Measurements from ENCODE around the gene PRKACG. TPM values are rescaled to one million over a fixed set of nuclear protein-coding genes. Genes with fewer than 3 reads are reported as not detected.

The PRKACG gene
- total RNA-seq, 6 experiments from 2014 or later, result not detected

DNA sequence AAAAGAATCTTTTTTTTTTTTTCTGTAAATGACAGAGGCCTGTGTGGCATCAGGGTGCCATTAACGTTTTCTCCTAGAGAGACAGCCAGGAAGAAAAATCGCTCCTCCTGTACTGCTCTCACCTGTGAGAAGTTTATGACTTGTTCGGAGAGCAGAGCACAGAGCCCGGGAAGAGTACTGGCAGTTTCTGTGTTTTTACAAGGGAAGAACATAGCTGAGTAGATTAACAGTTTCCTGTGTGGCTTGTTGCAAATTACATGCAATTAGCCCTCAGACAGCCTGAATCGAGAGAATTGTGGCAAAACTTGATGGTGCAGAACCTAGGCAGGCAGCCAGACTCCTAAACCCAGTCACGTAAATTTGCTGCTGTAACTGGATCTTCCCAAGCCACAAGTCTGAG, 32.1 kb downstream of the PRKACG start:
- Mint-ChIP-seq H3K27ac (no peak overlapping the region), H3K36me3 (ENCODE audit: low read depth) (no peaks in the 10 kb centered on the region), H3K9me3 (no peaks in the 10 kb centered on the region), H3K27me3 (ENCODE audit: insufficient read depth) (peaks cover 7% of the 10 kb centered on the region; the same call in 1 of the 2 replicates), H3K4me3 (no peak overlapping the region), H3K4me1 (ENCODE audit: low read depth) (no peaks in the 10 kb centered on the region)
- no peak for DNase-seq
- TF ChIP-seq, protein P1, sequence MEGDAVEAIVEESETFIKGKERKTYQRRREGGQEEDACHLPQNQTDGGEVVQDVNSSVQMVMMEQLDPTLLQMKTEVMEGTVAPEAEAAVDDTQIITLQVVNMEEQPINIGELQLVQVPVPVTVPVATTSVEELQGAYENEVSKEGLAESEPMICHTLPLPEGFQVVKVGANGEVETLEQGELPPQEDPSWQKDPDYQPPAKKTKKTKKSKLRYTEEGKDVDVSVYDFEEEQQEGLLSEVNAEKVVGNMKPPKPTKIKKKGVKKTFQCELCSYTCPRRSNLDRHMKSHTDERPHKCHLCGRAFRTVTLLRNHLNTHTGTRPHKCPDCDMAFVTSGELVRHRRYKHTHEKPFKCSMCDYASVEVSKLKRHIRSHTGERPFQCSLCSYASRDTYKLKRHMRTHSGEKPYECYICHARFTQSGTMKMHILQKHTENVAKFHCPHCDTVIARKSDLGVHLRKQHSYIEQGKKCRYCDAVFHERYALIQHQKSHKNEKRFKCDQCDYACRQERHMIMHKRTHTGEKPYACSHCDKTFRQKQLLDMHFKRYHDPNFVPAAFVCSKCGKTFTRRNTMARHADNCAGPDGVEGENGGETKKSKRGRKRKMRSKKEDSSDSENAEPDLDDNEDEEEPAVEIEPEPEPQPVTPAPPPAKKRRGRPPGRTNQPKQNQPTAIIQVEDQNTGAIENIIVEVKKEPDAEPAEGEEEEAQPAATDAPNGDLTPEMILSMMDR (IDR thresholded peaks at IDR 0.05), result no peak

DNA sequence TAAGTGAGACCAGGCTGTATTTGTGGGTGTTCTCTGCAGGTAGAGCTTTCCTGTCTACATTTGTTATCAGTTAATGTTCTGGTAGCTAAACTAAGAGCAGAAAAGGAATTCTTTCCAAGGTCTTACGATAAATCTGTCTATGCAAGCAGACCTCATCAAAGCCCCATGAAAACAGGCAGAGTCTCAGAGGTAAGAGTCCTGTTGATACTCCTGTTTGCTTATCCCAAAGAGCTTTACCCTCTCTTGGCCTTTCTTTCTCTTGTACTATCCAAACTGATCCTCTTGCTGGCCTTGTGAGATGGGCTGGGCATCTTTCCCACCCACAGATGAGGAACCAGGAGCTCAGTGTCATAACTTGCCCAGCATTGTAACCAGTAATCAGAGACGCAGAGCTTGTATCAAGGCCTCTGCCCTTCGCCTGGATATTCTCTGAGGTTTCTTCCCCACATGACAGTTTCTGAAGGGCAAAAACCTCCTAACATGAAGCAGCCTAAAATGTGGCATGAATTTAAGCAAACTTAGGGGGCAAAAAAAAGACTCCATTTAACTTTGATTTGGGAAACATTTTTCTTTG, 33.5 kb downstream of the PRKACG start:
- no peak for DNase-seq
- Mint-ChIP-seq H3K4me1 (ENCODE audit: low read depth) (no peaks in the 10 kb centered on the region), H3K4me3 (no peak overlapping the region), H3K27me3 (ENCODE audit: insufficient read depth) (peaks cover 10% of the 10 kb centered on the region), H3K9me3 (no peaks in the 10 kb centered on the region), H3K36me3 (ENCODE audit: low read depth) (no peaks in the 10 kb centered on the region), H3K27ac (no peak overlapping the region)
- TF ChIP-seq, protein P1 (IDR thresholded peaks at IDR 0.05), result no peak

DNA sequence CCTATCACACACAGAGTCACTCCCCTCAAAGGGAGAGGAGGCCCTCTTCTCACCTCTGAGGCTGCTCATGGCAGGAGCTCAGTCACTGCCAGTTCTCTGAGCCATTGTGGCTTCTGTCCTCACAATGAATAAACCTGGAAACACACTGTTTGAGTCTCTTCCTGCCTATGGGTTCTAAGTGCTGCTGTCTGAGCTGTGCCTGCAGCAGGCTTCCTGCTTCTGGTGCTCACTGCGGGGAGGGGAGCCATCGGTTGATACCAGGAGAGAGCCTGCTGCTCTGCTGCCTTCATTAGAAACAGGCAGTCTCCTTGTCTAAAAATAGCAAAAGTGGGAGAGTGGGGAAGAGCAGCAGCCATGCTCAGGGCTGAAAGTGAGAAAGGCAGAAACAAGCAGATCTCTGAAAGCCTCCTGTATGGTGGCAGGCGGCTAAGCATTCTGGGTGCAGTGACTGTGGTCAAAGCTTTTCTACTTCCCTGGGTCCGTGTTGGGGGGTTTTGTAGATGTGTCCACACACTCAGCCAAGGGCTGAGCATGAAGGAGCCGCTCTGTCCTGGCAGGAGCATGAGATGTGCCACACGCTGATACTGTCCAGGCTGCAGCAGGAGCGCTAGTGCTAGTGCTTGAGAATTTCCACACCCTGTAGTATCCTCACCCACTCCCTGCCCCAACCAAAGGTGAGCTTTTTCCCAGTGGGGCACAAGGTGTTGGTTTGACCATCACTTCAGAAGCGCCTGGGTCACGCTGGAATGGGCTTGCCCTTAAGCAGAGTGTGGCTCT, 34.2 kb downstream of the PRKACG start:
- no peaks in the 10 kb centered on the region for H3K36me3 Mint-ChIP-seq (ENCODE audit: low read depth)
- DNase-seq, result no peak
- H3K27ac Mint-ChIP-seq, result no peak overlapping the region
- TF ChIP-seq, protein P1 (IDR thresholded peaks at IDR 0.05), result no peak
- peaks cover 10% of the 10 kb centered on the region for H3K27me3 Mint-ChIP-seq (ENCODE audit: insufficient read depth)
- H3K4me1 Mint-ChIP-seq (ENCODE audit: low read depth), result no peaks in the 10 kb centered on the region
- H3K4me3 Mint-ChIP-seq, result no peak overlapping the region
- H3K9me3 Mint-ChIP-seq, result no peaks in the 10 kb centered on the region

DNA sequence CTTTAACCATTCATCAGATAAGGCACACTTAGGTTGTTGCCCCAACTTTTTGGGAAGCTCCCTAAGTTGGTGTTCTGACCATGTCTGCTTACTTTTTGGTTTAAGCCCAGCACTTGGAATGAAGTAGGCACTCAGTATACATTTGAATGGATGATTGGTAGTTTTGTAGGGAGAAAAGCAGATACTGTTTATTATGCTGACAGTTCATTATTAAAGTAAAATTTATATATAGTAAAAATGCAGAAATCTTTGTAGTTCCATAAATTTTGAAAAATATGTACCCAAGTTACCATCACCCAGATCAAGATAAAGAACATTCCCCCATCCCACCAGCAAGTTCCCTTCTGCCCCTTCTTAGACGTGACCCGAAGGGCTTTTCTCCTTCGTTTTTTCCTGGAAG, 35.4 kb downstream of the PRKACG start:
- DNase-seq, result no peak
- H3K4me3 Mint-ChIP-seq, result no peak overlapping the region
- no peaks in the 10 kb centered on the region for H3K36me3 Mint-ChIP-seq (ENCODE audit: low read depth)
- H3K27ac Mint-ChIP-seq, result no peak overlapping the region
- H3K4me1 Mint-ChIP-seq (ENCODE audit: low read depth), result no peaks in the 10 kb centered on the region
- TF ChIP-seq, protein P1 (IDR thresholded peaks at IDR 0.05), result no peak
- H3K9me3 Mint-ChIP-seq, result no peaks in the 10 kb centered on the region
- peaks cover 10% of the 10 kb centered on the region for H3K27me3 Mint-ChIP-seq (ENCODE audit: insufficient read depth)

DNA sequence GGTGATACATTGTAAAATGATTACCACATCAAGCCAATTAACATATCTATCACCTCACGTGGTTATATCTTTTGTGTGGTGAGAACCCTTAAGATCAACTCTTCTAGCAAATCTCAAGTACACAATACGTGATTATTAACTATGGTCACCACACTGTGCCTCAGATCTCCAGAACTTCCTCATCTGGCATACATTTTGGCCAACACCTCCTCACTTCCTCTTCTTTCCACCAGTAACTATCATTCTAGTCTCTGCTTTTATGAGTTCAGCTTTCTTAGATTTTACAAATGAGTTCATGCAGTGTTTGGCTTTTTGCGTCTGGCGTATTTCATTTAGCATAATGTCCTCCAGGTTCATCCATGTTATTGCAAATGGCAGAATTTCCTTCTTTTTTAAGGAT, 35.8 kb downstream of the PRKACG start:
- no peak overlapping the region for H3K4me3 Mint-ChIP-seq
- no peak overlapping the region for H3K27ac Mint-ChIP-seq
- no peaks in the 10 kb centered on the region for H3K36me3 Mint-ChIP-seq (ENCODE audit: low read depth)
- no peaks in the 10 kb centered on the region for H3K9me3 Mint-ChIP-seq
- no peaks in the 10 kb centered on the region for H3K4me1 Mint-ChIP-seq (ENCODE audit: low read depth)
- H3K27me3 Mint-ChIP-seq (ENCODE audit: insufficient read depth), result peaks cover 6% of the 10 kb centered on the region
- DNase-seq, result no peak
- TF ChIP-seq, protein P1 (IDR thresholded peaks at IDR 0.05), result no peak

Measured in HFFc6 (cell line).